ENCODE data around the gene MYDGF.

MYDGF gene

GRCh38 chr19:4694211-4694987 is 24.3 kb upstream of the MYDGF start (continued):
- TF ChIP-seq ZFHX2 (tag by site-specific recombination; conservative IDR thresholded peaks at IDR 0.05) (peak; percentile 36; the same call in 1 of the 2 replicates), ZNF155 (tag by site-specific recombination; IDR thresholded peaks at IDR 0.05) (no peak), ZNF600 (tag by site-specific recombination; IDR thresholded peaks at IDR 0.05) (peak; percentile 96), MYNN (tag by site-specific recombination; IDR thresholded peaks at IDR 0.05; ENCODE audit: borderline replicate concordance) (no peak), ZNF530 (tag by site-specific recombination; IDR thresholded peaks at IDR 0.05; ENCODE audit: low read depth) (no peak), ZNF223 (tag by site-specific recombination; IDR thresholded peaks at IDR 0.05) (no peak), ZNF747 (tag by site-specific recombination; IDR thresholded peaks at IDR 0.05) (no peak), ZNF211 (tag by site-specific recombination; IDR thresholded peaks at IDR 0.05; ENCODE audit: low read depth) (no peak), FEZF1 (tag by site-specific recombination; IDR thresholded peaks at IDR 0.05) (no peak), ZEB2 (tag by site-specific recombination; IDR thresholded peaks at IDR 0.05) (no peak), PRDM4 (tag by site-specific recombination; IDR thresholded peaks at IDR 0.05) (no peak), ZNF555 (tag by site-specific recombination; conservative IDR thresholded peaks at IDR 0.05) (no peak), KLF10 (tag by site-specific recombination; IDR thresholded peaks at IDR 0.05) (no peak), PRDM2 (tag by site-specific recombination; IDR thresholded peaks at IDR 0.05; ENCODE audit: borderline replicate concordance) (no peak), ELK4 (IDR thresholded peaks at IDR 0.05; ENCODE audit: borderline replicate concordance, low read depth, low read length) (no peak), ZNF19 (tag by site-specific recombination; IDR thresholded peaks at IDR 0.05; ENCODE audit: low read depth) (no peak), ZFP69B (tag by site-specific recombination; IDR thresholded peaks at IDR 0.05) (no peak), ZNF791 (tag by site-specific recombination; IDR thresholded peaks at IDR 0.05) (no peak), ZSCAN4 (tag by site-specific recombination; IDR thresholded peaks at IDR 0.05) (no peak), ZNF645 (tag by site-specific recombination; IDR thresholded peaks at IDR 0.05) (no peak), ZNF548 (tag by site-specific recombination; IDR thresholded peaks at IDR 0.05) (no peak), SP3 (tag by site-specific recombination; IDR thresholded peaks at IDR 0.05) (no peak), ZNF529 (tag by site-specific recombination; IDR thresholded peaks at IDR 0.05; ENCODE audit: insufficient replicate concordance) (no peak), ZNF830 (tag by site-specific recombination; IDR thresholded peaks at IDR 0.05; ENCODE audit: low read depth) (no peak), EGR2 (tag by site-specific recombination; IDR thresholded peaks at IDR 0.05; ENCODE audit: low read depth) (peak; percentile 43; the same call in 1 of the 2 replicates), ZSCAN30 (tag by site-specific recombination; IDR thresholded peaks at IDR 0.05) (no peak)
- TF ChIP-seq, protein P1, sequence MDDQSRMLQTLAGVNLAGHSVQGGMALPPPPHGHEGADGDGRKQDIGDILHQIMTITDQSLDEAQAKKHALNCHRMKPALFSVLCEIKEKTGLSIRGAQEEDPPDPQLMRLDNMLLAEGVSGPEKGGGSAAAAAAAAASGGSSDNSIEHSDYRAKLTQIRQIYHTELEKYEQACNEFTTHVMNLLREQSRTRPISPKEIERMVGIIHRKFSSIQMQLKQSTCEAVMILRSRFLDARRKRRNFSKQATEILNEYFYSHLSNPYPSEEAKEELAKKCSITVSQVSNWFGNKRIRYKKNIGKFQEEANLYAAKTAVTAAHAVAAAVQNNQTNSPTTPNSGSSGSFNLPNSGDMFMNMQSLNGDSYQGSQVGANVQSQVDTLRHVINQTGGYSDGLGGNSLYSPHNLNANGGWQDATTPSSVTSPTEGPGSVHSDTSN (CRISPR knock-in tag; IDR thresholded peaks at IDR 0.05), result no peak
